Stimulated activated CD4-positive, alpha-beta T cell treated with anti-CD3 and anti-CD28 coated beads, Interleukin-4, amount 100 ng/mL, for 4 hours (primary cell): ENCODE results near the gene LHCGR.
"Not testable (repeated sequence)": the region's sequence is repeated elsewhere in the genome, so short reads cannot be mapped to it uniquely, and the experiment has no call there.

ENCODE experiments used
- DNase-seq, 2 experiments: peaks; one replicate each; pipeline ENCODE4 v3.0.0-alpha.2; 2020

The LHCGR gene

DNA sequence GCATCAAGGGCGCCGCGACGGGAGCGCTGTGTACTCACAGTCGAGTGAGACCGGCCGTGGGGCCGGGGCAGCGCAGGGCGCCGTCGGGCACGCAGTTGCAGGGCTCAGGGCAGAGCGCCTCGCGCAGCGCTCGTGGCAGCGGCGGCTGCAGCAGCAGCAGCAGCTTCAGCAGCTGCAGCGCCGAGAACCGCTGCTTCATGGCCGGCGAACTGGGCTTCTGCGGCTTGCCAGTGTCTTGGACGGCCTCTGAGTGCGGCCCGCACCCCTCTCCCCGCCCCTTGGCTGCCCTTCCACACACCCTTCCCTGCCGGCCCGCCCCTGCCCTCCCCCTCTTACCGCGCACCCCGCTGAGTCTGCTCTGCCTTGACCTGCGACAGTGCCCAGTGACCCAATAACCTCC is at the start of gene LHCGR:
LHCGR (minus strand) TSS at position 252 of the 400 bp plus-strand sequence; CDS start at position 199, 53 bp downstream.
- DNase-seq: no peak

DNA sequence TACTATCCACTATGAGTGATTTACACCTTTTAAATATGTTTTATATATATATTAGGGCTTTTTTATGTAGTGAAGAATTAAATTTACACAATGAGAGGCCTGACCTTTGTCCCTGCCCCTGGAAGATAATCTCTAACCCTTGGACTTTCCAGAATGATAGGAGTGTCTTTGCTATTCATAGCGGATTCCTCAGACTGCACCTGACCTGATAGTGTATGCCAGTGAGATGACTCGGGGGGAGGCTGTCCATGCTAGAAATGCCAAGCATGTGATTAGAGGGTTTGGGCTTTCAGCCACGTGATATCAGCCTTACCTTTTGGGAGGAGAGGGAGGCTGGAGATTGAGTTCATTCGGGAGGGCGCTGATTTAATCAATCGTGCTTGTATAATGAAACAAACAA is 44.1 kb upstream of the LHCGR start:
- no peak for DNase-seq

DNA sequence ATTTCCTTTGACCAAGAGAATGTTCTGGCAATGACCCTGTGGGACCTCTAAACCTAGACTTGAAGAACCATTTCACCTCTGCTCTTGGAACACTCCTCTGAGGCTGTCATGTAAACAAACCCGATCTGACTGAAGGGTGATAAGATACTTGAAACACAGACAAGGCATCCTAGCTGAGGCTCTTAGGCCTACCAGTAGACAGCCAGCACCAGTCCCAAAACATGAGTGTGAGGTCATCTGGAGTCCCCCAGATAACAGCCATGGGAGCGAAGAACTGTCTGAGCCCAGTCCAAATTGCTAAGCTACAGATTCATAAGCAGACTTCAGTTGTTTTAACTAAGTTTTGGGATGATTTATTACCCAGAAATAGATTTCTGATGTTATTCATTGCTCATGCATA is 39.5 kb upstream of the LHCGR start:
- DNase-seq: no peak

DNA sequence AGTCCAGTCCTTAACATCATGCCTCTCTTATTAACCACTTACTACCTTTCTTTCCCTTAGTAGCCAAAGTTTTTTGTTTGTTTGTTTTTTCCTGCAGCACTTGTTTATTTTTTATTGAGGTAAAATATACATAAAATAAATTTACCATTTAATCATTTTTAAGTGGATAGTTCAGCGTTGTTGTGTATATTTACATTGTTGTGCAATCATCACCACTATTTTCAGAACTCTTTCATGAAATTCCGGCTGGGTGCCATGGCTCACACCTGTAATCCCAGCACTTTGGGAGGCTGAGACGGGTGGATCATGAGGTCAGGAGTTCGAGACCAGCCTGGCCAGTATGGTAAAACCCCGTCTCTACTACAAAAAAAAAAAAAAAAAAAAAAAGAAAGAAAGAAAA is 38.1 kb upstream of the LHCGR start:
- no peak for DNase-seq

DNA sequence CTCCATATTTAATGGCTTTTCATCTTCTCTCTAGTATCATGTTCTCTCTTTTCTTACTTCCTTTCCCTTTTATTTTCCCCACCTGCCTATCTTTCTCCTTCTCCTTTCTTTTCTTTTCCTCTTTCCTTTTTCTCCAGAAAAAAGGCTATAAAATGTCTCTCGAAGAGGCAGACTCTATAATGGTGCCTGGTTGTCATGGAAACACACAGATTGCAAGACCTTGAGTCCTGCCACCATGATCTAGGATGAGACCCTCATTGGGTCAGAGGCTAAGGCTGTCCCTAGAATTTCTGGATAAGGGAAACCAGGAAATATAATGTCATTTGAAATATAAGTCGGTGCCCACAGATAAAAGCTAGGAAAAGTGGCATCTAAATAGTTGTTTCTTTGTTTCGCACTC is 36.5 kb upstream of the LHCGR start:
- no peak for DNase-seq

DNA sequence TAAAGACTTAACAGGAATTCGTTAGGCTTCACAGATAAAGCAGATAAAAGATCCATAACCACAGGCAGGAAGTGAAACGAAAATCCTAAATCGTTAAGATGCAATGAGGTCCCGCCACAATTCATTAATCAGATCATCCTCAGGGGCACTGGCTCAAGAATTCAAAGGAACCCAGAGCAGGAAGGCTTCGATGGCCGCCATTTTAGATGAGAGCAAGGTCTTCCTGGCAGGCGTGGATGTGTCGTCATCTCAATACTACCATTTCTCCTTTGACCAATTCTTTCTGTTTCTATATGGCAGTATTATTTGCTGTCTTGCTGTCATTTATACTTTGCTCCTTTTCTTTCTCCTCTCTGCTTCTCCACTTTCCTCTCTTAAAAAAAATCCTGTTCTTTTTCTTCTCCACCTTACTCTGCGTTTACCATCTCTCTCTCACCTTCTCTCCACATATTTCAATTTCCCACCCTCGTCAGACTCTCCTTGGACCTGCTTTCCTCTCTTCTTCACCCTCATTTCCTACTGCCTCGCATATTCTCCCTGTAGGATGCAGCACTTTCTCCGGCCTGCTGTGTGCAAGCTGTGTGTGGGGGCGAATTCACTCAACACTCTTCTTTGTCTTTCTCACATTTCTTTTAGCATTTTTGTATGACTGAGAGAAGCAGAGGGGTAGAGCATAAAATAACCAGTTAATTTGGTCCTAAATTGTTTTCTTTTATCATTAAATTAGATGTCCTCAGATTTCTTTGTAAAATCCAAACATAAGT is 35.1 kb upstream of the LHCGR start:
- no peak for DNase-seq

DNA sequence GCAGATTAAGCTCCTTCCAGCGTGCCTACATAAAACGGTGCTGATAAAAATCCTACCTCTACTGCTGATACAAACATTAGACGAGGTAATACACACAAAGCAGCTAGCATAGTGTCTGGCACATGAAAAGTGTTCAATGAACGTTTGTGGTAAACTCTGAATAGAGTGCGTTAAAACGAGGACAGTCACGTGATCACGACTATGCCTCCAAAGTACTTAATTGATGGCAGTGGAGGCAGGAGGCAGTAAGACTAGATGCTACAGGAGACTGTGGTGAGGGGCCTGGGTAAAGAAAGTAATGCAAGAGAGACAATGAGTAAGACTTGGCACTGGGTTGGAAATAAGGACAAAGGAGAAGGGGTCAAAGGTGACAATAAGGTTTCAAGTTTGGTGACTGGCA is 32.1 kb upstream of the LHCGR start:
- no peak for DNase-seq

DNA sequence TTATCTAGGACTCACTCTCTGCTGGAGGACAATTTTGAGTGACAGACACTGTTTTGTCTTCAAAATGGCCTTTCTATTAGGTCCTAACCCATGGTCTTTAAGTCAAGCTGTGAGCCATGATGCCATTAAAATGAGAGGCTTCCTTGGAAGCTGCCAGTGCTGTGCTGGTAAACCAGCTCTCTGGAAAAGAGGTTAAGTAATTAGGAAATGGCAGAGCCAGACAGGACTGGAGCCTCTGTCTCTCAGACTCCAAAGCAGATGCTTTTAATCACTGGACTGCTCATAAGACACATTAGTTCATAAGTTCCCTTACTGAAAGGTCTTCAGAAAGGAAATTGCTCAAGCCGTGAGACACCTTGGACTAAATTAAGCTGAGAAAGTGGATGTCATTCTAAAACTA is 25.8 kb upstream of the LHCGR start:
- DNase-seq: no peak

DNA sequence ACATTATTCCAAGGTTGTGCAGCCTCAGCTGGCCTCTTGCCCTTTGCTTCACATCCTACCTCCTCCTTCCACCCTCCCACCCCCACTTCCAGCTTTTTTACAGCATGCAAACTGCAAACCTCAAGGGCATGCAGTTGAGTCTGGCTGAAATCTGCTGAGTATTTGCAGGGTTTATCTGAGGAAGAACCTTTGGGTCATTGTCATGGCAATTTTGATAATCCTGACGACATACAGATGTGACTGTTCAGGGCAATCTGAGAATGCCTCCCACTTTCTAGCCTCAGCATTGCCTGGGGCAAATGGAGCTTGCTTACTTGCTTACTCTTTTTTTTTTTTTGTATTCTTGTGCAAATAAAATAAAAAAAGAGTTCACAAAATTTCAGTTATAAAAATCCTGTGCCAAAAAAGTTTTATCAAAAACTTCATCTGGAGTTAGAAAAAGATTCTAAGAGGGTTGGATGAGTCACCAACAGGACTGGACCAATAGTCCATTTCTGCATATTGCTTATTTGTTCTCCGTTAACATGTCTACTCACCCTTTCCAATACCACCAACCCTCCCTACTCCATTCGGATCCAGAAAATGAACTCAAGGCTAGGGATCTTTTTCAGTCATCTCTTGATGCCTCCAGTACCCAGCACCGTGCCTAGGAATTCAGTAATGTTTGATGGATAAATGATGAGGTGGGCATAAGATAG is 23.6 kb upstream of the LHCGR start:
- DNase-seq: no peak

DNA sequence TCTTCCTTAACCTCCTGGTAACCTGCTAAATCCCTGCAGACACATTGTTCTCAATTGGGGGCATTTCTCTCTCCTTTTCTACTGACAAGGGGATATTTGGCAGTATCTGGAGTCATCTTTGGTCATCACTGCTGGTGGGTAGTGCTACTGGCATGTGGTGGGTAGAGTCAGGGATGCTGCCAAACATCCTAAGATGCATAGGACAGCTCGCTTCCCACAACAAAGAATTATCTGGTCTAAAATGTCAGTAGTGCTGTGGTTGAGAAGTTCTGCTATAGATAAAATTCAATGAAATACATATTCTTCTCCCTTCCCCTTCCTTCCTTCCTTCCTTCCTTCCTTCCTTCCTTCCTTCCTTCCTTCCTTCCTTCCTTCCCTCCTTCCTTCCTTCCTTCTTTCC is 18.7 kb upstream of the LHCGR start:
- DNase-seq: no peak

DNA sequence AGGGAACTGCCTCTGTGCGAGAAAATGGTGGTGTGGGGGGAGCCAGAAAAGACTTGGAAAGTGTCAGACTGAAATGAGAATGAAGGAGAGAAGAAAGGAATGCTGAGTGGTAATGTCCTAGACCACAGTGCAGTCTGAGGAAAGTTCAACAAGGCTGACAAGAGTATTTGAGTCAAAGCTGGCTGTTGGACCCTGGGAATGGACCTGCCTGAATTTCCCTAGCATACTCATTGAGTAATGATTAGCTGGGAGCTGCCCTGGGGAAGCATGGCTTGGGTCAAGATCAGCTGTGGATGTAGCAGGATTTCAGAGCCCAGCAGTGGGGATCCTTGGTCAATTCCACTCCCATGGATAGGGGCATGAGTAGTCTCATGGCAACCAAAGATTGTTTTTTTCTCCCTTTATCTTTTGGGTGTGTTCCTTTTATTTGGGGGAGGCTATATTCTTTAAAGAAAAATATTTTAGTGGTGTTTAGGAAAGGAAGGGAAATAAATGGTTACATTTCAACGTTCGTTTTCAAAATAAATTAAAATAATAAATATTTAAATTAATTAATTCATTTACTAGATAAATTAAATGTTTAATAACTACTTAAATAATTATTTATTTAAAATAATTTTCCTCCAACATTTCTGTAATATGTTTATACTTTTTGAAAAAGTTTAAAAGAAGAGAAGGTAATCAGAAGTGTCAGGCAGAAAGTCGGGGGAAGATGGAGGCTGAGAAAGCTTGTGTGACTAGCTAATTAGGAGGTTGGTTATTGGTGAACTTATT is 15.9 kb upstream of the LHCGR start:
- DNase-seq: no peak

DNA sequence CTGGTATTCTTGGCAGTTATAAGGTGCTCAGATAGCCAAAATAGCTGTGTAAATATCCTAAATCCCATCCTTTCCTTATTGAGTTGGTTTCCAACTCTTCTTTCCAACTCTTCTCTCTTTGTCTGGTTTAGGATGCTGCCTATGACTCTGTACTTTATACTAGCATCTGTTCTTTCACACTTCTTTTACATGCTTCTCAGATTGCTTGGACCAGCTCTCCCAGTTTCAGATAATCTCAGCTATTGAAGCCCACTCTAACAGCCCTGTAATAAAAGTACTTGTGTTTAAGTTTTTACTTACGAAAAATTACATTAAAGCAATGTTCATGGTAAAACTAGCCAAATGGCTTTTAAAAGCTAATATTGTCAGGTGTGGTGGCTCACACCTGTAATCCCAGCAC is 14.7 kb upstream of the LHCGR start:
- no peak for DNase-seq

DNA sequence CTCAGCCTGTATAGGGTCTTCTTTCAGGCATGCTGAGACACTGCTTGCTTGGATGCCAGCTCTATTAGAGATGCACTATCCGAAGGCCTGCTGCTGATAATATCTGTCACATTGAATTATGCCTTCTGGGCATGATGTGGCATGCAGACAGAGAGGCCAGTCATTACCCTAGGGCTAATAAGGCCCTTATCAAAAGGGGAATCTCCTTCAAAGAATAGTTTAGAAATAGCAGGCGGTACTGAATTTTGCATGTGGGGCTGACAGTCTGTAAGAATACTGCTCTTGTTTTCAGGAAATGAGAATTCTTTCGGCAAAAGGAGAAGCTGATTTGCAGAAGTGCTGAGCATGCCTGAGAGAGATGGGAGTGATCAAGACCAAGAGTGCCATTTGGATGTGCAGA is 13.1 kb upstream of the LHCGR start:
- DNase-seq: no peak

DNA sequence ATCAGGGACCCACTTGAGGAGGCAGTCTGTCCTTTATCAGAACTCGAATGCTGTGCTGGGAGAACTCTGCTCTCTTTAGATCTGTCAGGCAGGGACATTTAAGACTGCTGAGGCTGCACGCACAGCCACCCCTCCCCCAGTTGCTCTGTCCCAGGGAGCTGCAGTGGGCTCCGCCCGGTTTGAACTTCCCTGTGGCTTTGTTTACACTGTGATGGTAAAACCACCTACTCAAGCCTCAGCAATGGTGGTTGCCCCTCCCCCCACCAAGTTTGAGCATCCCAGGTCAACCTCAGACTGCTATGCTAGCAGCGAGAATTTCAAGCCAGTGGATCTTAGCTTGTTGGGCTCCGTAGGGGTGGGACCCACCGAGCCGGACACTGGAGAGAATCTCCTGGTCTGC is 11.8 kb upstream of the LHCGR start:
- DNase-seq: no peak

DNA sequence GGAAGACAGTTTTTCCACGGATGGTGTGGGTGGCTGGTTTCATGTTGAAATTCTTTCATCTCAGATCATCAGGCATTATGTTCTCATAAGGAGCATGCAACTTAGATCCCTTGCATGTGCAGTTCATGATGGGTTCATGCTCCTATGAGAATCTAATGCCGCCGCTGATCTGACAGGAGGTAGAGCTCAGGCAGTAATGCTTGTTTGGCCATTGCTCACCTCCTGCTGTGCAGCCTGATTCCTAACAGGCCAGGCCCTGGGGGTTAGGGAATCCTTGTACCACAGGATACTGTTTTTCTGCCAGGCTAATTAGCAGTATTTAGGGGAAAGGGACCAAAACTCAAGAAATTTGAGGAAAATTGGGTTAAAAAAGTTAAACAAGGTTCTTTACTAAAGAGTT is 5.3 kb upstream of the LHCGR start:
- no peak for DNase-seq

DNA sequence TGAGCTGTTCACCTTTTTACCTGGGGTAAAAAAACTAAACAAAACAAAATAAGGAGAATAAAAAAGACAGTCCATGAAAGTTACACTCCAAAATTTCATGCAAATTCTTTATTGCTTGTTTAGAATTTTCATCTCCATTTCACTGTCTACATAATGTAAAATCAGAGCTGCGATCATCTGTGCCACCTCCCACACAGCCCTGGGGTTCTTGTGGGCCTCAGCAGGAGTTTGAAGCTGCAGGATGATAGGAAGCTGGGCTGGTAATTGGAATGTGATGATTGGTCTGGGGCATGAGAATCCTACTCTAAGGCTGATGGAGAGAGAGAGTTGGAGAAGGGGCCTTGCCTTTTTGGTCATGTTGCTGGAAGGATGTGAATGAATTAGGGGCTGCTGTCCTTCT is 4.2 kb upstream of the LHCGR start:
- no peak for DNase-seq

DNA sequence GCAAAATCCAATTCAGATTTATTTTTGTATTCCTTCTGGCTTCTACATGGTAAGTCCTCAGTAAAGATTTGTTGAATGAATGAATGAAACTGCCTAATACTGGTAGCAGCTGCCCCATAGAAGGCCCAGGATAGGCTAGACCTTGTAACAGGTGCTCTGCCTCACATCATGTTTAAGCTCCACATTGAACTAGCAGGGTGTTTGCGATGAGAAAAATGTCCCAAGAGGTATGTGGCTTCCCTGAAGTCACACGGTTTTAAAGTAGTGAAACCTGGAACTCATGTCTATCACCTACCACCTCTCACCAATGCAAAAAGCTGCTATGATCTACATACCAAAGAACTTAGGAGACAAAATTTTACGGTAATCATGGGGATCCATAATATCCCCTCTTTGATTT is 765 bp upstream of the LHCGR start:
- no peak for DNase-seq

DNA sequence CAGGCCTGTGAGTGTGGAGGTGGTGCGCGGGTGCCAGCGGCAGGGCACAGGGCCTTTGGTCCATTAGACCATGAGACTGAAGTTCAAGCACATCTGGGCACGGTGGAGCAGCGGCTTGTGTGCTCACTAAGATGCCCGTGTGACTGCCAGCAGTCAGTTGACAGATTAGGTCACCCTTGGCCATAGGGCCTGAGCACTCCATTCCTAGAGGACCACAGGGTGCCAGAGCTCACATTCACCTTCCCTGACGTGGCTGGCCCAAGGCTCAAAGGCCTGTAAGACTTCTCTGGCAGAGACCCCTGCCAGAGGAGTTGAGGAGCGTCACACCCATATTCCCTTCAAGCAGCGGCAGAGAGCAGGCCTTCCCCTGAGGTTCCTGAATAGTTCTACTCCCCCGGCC is 650 bp downstream of the LHCGR start:
- no peak for DNase-seq

DNA sequence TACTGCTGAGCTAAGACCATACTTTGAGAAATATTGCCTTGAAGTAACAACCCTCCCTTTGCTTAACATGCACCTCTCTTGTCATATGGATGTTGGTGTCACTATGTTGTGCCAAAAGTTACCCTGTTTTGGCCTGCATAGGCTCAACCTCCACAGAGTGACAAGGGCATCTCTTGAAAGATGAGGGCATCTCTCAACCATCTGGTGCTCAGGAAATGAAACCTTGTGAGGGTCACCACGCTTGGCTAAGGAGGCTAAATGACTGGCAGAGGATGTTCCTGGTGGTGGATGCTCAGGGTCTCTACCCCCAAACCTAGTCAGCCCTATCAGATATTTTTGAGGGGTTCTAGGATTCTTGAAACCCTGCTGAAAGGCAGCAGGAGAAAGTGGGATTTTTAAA is 2.3 kb downstream of the LHCGR start:
- no peak for DNase-seq

DNA sequence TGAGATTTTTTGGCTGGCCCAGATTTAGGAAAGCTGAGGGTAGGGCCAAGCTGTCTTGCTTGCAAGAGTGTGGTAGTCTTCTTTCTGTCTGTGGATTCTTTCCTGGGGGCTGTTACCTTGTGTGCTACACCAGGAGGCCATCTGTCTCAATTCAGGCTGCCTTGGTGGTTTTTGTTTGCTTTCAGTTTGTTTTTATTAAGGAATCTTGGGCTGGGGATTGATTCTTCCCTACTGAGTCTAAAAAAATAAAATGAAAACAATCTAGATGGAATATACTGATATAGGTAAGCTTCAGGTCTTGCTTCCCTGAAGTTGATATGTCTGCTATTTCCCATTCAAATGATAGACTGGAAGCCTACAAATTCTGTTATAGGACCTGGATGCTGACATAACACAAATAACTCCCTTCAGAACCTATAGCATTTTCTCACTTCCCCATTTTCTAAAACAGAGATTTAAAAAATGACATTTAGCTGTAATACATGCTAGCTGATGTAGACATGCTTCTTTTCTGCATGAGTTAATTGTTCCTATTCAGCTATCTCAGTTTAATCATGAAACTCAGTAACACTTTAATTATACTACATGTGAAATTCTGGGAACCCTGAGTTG is 5.3 kb downstream of the LHCGR start:
- no peak for DNase-seq

DNA sequence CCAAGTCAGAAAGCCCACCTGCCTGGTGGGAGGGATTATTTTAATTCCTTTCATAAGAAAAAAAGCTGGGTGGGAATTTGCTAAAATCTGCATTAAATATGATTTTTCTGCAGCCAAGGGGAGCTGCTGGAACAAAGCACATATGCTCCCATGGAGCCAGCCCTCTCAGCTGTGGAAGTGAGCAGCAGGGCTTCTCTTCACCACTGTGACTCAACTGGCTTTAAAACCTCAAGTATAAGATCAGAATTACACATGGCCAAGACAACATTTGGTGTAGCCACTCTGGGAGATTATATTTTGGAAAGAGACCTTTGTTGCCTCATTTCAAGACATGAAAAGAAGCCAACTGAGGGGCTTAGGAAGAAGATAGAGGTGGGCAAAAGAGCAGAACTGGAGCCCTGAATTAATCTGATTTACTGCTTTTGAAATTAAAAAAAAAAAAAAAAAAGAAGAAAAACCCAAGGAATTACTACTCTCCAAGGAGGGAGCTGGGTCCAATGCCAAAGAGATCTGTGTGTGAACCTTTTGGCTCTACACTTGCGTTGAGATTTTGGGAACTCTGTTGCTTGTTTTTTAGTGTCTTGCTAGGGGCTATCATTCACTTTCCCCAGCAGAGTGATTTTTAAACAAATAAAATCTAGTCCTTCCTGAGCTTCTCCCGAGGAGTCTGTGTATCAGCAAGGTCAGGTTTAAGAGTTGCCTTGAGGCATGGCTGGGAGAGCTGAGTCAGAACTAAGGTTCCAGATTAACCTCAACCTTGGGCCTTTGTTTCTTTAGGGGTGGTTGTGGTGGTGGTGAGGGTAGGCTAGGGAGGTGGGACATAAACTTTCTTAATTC is 6.0 kb downstream of the LHCGR start:
- no peak for DNase-seq

DNA sequence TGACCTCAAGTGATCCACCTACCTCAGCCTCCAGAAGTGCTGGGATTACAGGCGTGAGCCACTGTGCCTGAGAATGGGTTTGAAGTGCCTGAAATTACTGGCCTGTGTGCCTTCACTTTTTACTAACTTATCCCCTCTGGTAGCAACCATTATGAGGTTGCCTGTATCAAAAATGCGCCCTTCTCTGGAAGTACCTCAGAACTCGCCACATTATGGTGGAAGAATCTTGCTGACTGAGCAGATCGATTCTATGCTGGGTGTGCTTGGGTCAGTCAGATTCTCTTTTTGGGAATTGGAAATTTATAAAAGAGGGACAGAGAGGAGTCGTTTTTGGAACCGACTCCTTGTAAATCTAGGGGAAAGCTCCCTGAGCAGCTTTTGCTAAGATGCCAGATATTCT is 8.2 kb downstream of the LHCGR start:
- no peak for DNase-seq

DNA sequence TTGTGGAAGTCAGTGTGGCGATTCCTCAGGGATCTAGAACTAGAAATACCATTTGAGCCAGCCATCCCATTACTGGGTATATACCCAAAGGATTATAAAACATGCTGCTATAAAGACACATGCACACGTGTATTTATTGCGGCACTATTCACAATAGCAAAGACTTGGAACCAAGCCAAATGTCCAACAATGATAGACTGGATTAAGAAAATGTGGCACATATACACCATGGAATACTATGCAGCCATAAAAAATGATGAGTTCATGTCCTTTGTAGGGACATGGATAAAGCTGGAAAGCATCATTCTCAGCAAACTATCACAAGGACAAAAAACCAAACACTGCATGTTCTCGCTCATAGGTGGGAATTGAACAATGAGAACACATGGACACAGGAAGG is 16.3 kb downstream of the LHCGR start:
- not testable (repeated sequence) for DNase-seq
